Ramos (cell line): Measurements from ENCODE around the gene MMEL1.

Experiments
- in situ Hi-C: fragments of 300-500 bp; cut with MboI; formaldehyde crosslinking; loops from one replicate; pipeline ENCODE4 v1.14.3; 2022; ENCODE audit warnings: low sequenced_read_pairs; ENCODE audit not compliant: unreplicated experiment

MMEL1 gene

GRCh38 chr1:2549367-2550029, 83.3 kb downstream of the MMEL1 start:
- in situ Hi-C loops, result loop anchor here (5.0 kb wide), 1 partner anchor 137 kb away; the partner anchor contains the start of gene PEX10

GRCh38 chr1:2548068-2548589, 84.7 kb downstream of the MMEL1 start:
- in situ Hi-C loops, result loop anchor here (5.0 kb wide), 1 partner anchor 136 kb away; the partner anchor contains the start of gene PEX10

DNA sequence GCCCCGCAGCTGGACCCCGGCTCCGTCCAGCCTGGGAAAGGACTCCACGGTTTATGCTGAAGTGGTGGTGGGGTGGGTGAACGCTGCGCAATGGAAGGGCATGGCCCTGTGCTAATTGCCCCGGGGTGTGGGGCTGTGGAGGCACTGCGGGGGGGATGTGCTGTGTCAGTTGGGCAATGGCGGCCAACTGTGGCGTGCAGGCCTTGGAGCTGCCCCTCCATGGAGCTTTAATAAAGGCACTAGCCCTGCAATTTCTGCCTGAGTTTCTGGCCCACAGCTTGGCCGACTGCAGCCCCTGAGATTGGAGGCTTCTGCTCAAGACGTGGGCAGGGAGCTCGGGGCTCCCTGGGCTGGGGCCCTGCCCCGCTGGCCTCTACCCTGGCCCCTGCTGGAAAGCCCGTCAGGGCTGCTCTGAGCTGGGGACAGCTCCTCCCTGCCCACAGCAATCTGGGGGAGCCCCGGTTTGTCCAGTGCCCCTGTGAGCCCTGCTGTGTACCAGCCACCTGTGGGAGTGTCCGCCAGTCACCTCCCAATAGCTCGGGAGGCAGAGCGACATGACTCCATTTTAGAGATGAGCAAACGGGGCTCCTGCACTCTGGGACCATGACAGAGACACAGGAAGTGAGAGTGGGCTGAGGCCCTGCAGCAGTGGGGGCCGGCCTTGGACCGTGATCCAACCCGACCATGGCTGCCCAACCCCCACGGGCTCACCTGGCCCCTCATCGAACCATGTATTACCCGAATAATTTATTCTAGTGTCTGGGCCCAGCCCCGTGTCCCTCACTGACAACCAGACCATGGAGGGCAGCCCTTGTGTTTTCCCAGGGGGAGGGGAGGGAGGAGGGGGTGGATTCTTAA, 85.4 kb downstream of the MMEL1 start:
- in situ Hi-C loops, result loop anchor here (5.0 kb wide), 1 partner anchor 135 kb away; the partner anchor contains the start of gene PEX10

- in situ Hi-C loops, result loop anchor here (5.0 kb wide), 1 partner anchor 134 kb away; the partner anchor contains the start of gene PEX10
Observed at GRCh38 chr1:2546515-2547209, 86.2 kb downstream of the MMEL1 start.

- in situ Hi-C loops, result loop anchor here (5.0 kb wide), 1 partner anchor 134 kb away; the partner anchor contains the start of gene PEX10
Observed at GRCh38 chr1:2545754-2546514, 86.9 kb downstream of the MMEL1 start.

DNA sequence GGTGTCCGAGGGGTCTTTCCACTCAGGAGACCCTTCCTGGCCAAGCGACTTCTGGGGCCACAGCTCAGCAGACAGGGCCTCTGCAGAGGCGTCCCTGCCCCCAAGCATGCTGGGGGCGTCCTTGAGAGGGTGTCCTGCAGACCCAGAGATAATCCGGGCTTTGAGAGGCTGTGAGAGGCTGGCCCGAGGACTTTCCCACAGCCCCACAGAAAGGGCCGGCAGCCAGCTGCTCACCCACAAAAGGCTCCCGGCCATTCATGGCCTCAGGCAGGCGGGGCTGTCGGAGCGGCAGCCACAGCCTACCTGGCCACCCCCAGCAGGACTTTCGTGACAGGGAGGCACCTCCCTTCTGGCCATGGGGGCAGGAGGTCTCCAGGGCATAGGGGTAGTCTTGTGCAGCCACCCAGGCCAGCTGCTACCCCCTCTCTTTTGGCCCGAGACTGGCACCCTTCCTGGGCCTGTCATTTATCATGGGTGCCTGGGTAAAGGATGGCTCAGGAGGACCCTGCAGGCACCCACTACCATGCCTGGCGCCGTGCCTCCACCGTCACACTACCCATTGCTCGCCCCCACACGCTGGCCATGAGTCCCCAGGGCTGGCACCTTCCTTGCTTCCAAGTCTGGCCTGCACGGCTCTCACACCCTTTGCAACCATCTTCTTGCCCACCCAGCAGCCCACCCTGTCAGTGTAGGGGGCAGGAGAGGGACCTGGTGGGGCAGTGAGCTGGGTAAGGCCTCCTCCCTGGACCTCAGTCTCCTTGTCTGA, 87.8 kb downstream of the MMEL1 start:
- in situ Hi-C loops, result loop anchor here (5.0 kb wide), 1 partner anchor 133 kb away; the partner anchor contains the start of gene PEX10

DNA sequence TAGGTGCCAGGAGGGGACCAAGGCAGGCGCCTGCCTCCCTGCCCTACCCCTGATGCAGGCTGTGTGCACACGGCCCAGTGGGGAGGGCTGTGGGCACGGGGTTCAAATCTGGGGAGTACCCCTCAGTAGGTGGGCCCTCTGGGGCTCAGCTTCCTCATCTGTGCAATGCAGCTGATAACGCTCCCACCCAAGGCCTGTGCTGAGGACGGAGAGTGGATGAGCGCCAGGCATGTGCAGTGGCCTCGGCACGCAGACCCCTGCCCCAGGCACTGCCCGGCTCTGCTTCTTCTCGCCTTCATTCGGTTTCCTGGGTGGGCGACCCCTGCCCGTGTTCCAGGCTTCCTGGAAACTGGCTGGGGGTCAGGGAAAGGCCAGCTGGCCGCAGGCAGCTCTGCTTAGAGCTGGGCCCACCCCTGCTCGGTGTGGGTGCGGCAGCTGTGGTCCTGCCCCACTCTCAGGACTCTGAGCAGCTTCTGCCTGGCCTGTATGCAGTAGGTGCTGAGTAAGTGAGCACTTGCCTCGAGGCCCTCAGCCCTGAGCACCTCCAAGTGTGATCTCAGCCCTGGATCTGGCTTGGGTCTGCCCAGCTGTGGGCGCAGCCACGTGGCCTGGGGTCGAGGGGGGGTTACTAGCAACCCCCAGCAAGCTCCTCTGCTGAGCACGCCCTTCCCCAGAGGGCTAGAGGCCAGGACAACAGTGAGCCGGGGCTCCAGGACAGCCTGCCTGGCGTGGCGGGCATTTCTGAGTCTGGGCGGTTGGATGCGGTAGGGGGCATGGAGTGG, 88.5 kb downstream of the MMEL1 start:
- in situ Hi-C loops, result no loop called here

DNA sequence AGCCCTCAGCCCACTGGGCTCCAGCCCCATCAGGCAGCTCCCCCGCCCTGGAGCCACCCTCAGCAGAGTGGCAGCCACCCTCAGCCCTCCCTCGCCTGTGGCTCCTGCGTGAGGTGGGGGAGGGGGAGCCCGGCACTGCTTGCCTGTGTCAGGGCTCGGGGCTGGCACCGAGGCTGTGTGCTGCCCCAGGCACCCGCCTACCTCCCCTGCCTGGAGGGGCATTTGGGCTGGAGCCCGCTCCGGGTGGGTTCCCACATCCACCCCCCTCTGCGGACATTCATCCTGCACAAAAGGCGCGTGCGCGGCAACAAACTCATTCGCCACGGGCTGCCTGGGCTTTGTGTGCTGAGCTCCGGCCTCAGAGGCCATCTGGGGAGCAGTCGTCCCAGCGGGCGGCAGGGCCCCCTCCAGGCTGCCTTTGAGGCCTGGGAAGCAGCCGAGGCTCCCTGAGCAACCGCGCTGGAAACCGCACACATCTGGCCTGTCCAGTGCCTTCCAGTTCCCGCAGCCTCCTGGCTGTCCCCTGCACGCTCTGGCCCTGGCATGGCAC, 89.2 kb downstream of the MMEL1 start:
- in situ Hi-C loops, result no loop called here

GRCh38 chr1:2542246-2542915, 90.4 kb downstream of the MMEL1 start:
- in situ Hi-C loops, result no loop called here

DNA sequence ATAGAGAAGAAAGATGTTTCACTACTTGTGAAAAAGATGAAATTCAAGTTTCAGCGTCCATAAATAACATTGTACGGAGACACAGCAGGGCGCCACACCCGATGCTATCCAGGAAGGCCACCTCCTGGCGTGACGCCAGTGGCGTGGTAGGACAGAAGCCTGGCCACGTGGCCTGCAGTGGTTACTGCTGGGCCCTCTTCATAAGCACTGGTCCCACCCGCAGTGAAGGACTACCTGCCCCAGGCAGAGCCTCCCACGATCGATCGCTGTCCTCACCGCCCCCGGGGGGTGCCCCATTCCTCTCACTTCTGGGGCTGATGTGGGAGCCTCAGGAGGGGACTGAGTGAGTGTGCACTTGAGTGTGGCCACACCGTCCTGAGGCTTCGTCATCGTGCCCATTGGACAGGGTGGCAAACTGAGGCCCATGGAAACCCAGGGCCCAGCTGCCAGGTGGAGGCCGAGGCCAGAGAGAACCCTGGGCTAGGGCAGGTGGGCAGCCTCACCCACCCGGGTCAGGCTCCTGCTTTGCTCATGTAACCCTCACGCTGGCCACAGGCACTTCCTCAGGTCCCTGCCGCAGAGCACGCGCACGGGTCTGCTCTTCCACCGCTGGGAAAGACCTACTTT, 91.1 kb downstream of the MMEL1 start:
- in situ Hi-C loops, result no loop called here

DNA sequence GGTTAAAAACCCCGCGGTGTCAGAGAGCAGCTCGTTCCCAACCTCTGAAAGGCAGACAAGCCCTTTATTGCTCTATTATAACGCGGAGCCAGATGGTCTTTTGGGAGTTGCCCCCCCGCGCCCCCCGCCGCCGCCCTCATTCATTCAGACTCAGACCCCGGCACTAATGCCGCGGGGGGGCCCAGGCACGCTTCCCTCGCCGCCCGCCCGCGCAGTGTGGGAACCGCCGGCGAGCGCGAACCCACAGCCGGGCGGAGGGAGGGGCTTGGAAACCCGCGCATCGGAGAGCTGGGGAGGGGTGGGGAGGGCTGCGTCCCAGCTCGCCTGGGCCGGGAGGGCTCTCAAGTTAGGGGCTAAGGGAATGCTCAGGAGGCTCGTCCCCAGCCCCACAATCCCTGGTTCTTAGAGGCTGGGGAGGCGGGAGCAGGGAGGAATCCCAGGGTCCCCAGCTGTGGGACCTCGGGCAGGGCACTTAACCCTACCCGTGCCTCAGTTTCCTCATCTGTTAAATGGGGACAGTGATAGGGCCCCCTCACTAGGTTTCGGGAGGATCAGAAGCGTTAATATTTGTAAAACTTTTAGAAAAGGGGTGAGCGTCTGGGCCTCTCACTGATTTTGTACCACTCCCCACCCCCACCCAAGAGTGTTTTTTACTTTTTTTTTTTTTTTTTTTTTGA, 91.9 kb downstream of the MMEL1 start:
- in situ Hi-C loops, result no loop called here
